Measurements from ENCODE around the gene NDUFS1.

DNA sequence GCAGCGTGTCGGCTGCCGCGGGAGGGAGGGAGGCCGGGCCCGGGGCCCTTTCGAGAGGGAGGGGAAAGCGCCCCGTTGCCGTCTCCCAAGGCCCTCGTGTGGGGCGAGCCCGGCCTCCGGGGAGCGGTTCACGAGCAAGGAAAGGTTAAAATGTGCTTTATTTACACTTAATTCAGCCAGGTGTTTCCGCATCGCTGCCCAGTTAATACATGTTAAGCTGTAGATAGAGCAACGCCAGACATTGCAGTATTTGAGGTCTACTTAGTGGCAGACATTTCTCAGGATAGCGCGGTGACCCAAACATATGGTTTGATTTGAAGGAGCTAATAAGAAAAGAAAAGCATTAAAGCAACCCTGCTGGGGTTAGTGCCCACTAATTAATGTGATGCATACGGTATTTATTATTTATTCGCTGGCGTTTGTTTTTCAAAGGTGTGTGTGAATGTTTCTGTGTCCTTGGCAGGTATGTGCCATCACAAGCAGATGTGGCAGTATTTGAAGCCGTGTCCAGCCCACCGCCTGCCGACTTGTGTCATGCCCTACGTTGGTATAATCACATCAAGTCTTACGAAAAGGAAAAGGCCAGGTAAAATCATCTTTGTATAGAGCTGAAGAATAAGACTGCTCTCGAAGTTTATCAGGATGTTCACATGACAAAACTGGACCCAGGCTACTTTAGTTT lies 1.0 kb upstream of the NDUFS1 start:
- no peak for TF ChIP-seq EZH2 (IDR thresholded peaks at IDR 0.05; ENCODE audit: low read length, unreplicated experiment)
- TF ChIP-seq, protein P1, sequence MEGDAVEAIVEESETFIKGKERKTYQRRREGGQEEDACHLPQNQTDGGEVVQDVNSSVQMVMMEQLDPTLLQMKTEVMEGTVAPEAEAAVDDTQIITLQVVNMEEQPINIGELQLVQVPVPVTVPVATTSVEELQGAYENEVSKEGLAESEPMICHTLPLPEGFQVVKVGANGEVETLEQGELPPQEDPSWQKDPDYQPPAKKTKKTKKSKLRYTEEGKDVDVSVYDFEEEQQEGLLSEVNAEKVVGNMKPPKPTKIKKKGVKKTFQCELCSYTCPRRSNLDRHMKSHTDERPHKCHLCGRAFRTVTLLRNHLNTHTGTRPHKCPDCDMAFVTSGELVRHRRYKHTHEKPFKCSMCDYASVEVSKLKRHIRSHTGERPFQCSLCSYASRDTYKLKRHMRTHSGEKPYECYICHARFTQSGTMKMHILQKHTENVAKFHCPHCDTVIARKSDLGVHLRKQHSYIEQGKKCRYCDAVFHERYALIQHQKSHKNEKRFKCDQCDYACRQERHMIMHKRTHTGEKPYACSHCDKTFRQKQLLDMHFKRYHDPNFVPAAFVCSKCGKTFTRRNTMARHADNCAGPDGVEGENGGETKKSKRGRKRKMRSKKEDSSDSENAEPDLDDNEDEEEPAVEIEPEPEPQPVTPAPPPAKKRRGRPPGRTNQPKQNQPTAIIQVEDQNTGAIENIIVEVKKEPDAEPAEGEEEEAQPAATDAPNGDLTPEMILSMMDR (conservative IDR thresholded peaks at IDR 0.05; ENCODE audit: low read depth, low read length): no peak
